ENCODE results near the gene KCNJ13.
A peak's percentile ranks its signal among the peaks of the same experiment; 100 is the strongest.

The KCNJ13 gene

GRCh38 chr2:232776435-232776834 lies at the start of gene KCNJ13:
TSS of gene KCNJ13 (minus strand) at chr2:232776565. CDS start at chr2:232771362, 5,203 bp downstream.
- DNase-seq (ENCODE audit: low read depth in 3 of 3) = no peak

- no peak for DNase-seq (ENCODE audit: low read depth in 3 of 3)
Observed at GRCh38 chr2:232817756-232818155, 41.4 kb upstream of the KCNJ13 start.

GRCh38 chr2:232816657-232817056 lies 40.3 kb upstream of the KCNJ13 start:
- no peak for DNase-seq (ENCODE audit: low read depth in 3 of 3)

GRCh38 chr2:232815569-232815968 lies 39.2 kb upstream of the KCNJ13 start:
- no peak for DNase-seq (ENCODE audit: low read depth in 3 of 3)

- DNase-seq (ENCODE audit: low read depth in 3 of 3) = no peak
Observed at GRCh38 chr2:232810444-232810843, 34.1 kb upstream of the KCNJ13 start.

GRCh38 chr2:232809349-232810124 lies 33.2 kb upstream of the KCNJ13 start:
- no peak for DNase-seq (ENCODE audit: low read depth in 3 of 3)

GRCh38 chr2:232802091-232802490 lies 25.7 kb upstream of the KCNJ13 start:
- no peak for DNase-seq (ENCODE audit: low read depth in 3 of 3)

GRCh38 chr2:232800166-232800565 lies 23.8 kb upstream of the KCNJ13 start:
- DNase-seq (ENCODE audit: low read depth in 3 of 3) = no peak

- DNase-seq (ENCODE audit: low read depth in 3 of 3) = no peak
Observed at GRCh38 chr2:232798187-232798586, 21.8 kb upstream of the KCNJ13 start.

GRCh38 chr2:232795920-232796319 lies 19.6 kb upstream of the KCNJ13 start:
- DNase-seq (ENCODE audit: low read depth in 3 of 3) = no peak

GRCh38 chr2:232794981-232795380 lies 18.6 kb upstream of the KCNJ13 start:
- no peak for DNase-seq (ENCODE audit: low read depth in 3 of 3)

- DNase-seq (ENCODE audit: low read depth in 3 of 3) = no peak
Observed at GRCh38 chr2:232793271-232793670, 16.9 kb upstream of the KCNJ13 start.

- DNase-seq (ENCODE audit: low read depth in 3 of 3) = no peak
Observed at GRCh38 chr2:232791518-232791917, 15.2 kb upstream of the KCNJ13 start.

- no peak for DNase-seq (ENCODE audit: low read depth in 3 of 3)
Observed at GRCh38 chr2:232789082-232789481, 12.7 kb upstream of the KCNJ13 start.

- no peak for DNase-seq (ENCODE audit: low read depth in 3 of 3)
Observed at GRCh38 chr2:232787806-232788205, 11.4 kb upstream of the KCNJ13 start.

- DNase-seq (ENCODE audit: low read depth in 3 of 3) = no peak
Observed at GRCh38 chr2:232783278-232783677, 6.9 kb upstream of the KCNJ13 start.

- DNase-seq (ENCODE audit: low read depth in 3 of 3) = peak in 2 of 3 donors; percentile 6 to 9
Observed at GRCh38 chr2:232781765-232782164, 5.4 kb upstream of the KCNJ13 start.

GRCh38 chr2:232779934-232780333 lies 3.6 kb upstream of the KCNJ13 start:
- DNase-seq (ENCODE audit: low read depth in 3 of 3) = no peak

GRCh38 chr2:232779465-232779864 lies 3.1 kb upstream of the KCNJ13 start:
- DNase-seq (ENCODE audit: low read depth in 3 of 3) = no peak

GRCh38 chr2:232777276-232777675 lies 911 bp upstream of the KCNJ13 start:
- no peak for DNase-seq (ENCODE audit: low read depth in 3 of 3)

- no peak for DNase-seq (ENCODE audit: low read depth in 3 of 3)
Observed at GRCh38 chr2:232773815-232774214, 2.5 kb downstream of the KCNJ13 start.

GRCh38 chr2:232772531-232772930 lies 3.8 kb downstream of the KCNJ13 start:
- DNase-seq (ENCODE audit: low read depth in 3 of 3) = no peak

- no peak for DNase-seq (ENCODE audit: low read depth in 3 of 3)
Observed at GRCh38 chr2:232771870-232772269, 4.5 kb downstream of the KCNJ13 start.

GRCh38 chr2:232770207-232770606 lies 6.2 kb downstream of the KCNJ13 start:
- DNase-seq (ENCODE audit: low read depth in 3 of 3) = no peak

Measured in stimulated activated CD4-positive, alpha-beta T cell treated with anti-CD3 and anti-CD28 coated beads, TNF-alpha, amount 100 ng/mL, for 48 hours (primary cell).